GM18861 (cell line): ENCODE results near the gene TMIGD1.

Experiments
- ATAC-seq: cut with Tn5 transposase; IDR thresholded peaks from one replicate; pipeline ENCODE4 v1.9.1; 2021; ENCODE audit not compliant: unreplicated experiment

Gene TMIGD1

DNA sequence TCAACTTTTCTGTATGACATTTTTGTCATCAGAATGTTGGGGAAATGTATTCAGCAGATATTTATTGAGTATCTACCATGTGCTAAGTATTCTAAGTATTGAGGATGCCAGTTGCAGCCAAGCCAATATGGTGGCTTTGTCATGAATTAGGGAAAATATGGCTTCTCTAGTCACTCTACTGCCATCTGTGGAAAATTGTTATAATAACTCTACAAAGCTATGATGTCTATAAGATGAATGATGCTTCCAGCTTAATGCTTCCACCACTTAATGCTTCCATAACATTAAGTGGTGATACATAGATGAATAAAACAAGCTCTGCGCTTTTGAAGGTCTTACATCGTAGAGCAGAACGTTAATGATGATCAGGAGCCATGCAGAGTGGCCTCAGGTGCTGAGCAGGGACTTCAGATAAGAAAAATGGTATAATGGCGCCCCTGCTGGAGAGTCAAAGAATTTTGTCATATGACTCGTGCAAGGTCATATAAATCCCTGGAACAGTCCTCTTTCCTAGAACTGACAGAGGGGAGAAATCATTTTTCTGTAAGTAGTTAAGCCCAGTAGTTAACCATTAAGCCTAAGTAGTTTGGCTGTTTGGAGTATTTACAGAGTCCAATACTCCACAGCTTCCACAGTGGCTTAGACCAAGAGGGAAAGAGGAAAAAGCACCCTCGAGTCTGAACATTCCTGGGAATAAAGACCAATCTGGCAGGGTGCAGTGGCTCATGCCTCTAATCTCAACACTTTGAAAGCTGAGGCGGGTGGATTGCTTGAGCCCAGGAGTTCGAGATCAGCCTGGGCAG, 2.7 kb upstream of the TMIGD1 start:
- ATAC-seq, result no peak

DNA sequence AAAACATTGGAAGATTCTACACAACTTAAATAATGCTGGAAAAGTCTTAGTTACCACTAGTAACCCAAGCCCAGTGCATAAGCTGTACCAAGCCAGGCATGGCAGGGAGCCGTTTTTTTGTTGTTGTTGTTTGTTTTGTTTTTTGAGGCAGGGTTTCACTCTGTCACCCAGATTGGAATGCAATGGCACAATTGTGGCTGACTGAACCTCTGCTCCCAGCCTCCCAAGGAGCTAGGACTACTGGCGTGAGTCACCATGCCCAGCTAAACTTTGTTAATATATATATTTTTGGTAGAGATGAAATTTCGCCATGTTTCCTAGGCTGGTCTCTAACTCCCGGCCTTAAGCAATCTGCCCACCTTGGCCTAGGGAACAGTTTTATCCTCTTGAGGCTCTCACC, 564 bp upstream of the TMIGD1 start:
- ATAC-seq, result no peak

DNA sequence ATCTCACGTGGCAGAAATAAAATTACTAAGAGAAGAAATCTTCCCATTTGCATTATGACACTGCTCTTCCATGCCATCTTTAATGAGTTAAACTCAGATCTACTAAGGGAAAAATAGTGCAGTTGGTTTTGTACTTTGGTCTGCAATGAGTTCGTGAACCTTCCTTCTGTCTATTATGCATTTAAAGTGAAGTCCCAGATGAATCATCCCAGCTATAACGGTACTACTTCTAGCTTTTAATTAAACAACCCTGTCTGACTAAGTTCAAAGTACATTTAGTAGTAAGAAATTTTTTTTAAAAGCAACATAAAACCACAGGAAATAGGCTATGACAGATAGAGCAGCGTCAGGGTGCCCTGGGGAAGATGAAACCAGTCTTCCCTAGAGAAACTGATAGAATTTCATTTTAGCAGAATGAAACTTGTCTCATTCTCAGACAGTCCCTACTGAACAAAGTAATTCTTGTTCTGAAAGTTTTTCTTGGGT, 1.8 kb downstream of the TMIGD1 start:
- peak; percentile 79 for ATAC-seq

DNA sequence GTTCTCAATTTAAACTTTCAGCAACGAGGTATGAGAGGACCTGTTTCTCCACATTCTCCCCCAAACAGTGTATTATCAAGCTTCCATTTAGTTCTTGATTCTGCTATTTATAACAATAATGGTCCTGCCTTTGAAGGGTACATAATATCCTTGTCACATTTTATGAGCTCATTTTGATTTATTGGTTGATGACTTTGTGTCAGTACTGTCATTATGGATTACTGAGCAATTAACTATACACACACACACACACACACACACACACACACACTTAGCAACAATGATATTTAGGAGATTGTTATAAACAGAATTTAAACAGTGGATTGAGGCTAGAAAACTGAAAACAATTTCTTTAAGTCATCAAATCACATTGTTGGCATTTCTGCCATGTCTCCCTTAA, 7.0 kb downstream of the TMIGD1 start:
- no peak for ATAC-seq

DNA sequence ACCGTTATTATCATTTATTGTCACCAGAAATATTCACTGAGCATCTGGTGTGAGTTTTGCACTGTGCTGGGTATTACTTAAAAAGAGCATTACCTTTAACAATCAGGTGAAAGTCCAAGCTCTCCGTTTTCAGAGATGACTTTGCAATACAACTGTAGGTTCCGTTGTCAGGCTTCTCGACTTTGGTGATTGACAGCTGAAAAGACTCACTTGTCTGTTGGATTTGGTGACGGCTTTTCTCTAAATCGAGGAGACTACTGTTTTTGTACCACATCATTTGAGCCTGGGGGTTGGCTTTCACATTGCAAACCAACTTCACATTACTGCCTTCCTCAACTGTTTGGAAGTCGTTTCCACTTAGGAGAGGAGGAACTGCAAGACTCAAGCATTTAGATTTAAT, 9.1 kb downstream of the TMIGD1 start:
- ATAC-seq, result no peak

DNA sequence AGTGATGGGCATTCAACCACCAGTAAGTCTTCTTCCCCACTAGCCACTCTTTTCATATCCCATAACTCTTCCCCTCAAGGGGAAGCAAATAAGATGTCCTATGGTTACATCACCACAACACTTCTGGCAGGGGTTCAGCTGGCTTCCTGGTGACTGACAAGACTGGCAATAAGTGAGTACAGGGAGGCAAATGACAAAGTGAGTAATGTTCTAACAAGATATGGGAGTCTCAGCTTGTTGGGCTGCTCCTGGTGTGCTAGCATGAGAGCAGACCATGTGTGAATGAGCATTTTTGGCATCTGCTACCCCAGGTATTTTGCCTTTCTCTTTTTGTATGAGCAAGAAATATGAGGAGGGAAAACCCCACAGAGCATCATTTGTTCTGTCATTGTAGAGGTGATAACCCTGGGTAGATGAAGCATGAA, 9.9 kb downstream of the TMIGD1 start:
- no peak for ATAC-seq

DNA sequence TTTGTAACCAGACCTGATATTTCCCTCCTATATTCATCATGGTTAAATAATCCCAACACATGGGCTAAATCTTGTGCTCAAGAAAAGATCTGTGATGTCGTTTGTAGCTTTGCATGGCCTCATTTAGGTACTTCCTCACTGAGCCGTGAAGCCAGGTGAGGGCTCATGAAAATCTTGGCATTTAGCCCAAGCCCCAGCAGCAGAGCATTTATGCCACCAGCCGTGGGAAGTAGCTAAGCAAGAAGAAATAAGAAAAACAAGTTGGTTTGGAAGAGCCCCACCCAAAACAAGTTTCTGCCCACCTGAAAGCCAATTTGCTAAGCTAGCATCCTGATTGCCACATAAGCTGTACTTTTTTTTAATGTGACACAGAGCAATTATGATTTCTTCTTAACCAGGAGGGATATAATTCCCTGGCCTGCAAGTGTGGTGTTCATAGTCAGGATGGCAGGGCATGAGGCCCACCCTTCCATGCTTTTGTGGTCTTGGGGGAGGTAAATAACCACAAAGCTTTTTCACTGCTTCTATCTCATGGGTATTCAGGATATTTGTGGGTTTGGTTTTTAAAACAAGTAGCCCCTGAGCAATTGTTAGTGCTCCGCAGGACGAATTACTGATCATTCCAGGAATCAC, 10.5 kb downstream of the TMIGD1 start:
- no peak for ATAC-seq

DNA sequence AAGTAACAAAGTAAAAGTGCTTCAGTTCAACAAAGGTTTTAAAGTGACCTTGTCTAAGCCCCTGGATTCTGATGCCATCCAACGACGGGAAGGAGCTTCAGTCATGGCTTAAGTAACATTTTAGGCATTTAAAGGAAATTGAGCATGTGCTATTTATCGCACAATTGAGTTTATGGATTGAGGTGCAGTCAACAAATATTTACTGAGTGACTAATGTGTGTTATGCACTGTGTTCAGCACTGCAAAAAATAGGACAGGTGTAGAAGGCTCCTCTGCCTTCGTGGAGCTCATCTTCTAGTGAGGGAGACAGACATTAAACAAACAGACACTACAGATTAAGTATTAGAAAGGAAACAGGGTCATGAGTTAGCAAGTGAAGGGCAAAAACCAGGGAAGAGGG, 12.5 kb downstream of the TMIGD1 start:
- ATAC-seq, result no peak

DNA sequence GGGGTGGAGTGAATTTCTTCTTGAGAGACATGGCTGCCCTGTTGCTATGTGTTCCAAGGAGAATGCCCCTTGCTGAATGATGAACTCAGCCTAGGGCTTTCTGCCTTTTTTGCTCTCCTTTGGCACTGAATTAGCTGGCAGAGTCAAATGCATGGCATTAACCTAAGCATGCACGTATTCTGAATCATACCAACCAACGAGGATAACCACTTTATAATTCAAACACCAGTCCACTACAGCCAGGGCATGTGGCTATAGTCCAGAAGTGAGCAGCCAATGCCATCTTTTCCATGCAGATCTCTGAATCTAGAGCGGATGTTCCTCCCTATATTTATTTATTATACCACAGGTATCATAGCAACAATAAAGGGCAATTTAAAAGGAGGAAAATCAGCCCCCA, 15.7 kb downstream of the TMIGD1 start:
- no peak for ATAC-seq

DNA sequence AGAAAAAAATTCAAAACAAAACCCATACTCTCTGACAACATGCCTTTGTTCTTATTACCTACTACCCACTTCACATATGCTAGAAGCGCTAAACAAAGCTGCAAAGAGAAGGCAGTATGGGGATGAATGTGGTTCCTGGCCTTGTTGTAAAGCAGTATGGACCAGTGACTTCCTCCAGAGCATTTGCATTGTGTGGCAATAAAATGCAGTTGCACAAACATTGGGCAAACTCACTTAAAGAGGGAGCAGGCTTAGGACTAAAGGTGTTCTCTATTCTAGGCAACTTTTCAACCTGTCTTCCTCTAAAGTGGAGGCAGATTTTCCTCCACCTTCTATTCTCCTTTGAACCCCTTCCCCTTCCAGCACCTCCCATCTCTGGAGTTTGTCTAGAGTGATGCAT, 17.1 kb downstream of the TMIGD1 start:
- no peak for ATAC-seq

DNA sequence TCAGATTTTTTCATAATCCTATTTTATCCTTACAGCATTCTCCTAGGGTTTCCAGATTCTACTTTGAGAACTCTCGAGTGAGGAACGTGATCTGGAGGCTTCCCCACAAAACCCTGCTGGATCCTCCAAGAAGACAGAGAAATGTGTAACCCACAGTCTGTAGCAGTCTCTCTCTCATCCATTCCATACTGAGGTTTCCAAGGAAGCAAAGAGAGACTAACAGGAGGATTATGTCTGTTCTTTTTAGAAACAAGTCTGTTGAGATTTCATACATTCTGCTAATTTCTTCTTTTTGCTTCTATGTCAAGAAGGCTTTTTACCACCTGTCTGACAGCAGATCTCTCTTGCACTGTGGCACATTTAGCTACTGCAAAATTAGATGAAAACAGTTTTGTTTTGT, 18.8 kb downstream of the TMIGD1 start:
- ATAC-seq, result no peak

DNA sequence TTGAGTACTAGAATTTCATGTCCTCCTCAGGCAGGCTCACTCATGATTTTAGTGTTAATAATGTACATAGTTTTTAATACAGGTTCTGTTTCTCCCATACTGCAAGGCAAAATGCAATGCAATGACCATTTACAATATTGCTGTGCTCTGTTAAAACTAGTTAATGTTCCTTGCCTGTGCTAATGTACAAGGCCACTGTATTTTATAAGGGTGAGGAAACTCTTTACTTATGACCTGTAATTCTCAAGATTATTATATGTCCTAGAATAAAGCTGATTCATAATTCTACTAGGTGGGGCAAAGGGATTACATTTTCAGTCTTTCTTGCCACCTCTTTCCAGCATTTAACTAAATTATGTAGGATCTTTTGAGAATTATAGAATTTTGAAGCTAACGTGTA, 19.4 kb downstream of the TMIGD1 start:
- ATAC-seq, result no peak

DNA sequence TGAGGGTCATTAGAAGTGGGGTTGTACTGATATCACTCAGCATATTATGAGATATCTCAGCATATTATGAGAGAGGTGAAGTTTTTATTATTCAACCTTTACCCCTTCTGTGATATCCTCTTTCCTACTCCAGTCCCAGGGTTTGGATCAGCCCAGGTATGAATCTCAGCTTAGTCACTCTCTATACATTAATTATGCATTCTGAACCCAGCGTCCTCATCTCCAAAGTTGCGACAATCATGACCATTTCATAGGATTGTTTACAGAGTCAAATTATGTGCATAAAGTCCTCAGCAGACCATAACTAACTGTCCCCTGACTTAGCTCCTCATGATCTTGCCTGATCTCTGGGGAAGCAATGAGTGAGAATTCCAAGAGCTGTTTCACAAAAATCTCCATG, 21.6 kb downstream of the TMIGD1 start:
- no peak for ATAC-seq

DNA sequence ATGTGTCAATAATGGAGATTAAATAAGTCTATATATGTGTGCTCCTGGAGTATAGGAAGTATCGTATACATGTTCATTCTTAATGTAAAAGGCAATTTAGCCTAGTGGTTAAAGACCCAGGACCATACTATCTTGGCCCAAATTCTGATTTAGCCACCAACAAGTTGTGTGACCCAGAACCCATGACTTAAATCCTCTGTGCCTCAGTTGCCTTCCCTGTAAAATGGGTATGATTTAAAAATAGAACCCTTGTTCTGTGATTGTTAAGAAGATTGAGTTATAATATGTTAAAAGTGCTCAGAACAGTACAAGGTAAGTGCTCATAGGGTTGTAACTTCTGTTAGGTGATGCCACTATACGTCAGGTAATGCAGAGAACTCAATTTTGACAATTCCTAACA, 23.3 kb downstream of the TMIGD1 start:
- no peak for ATAC-seq

DNA sequence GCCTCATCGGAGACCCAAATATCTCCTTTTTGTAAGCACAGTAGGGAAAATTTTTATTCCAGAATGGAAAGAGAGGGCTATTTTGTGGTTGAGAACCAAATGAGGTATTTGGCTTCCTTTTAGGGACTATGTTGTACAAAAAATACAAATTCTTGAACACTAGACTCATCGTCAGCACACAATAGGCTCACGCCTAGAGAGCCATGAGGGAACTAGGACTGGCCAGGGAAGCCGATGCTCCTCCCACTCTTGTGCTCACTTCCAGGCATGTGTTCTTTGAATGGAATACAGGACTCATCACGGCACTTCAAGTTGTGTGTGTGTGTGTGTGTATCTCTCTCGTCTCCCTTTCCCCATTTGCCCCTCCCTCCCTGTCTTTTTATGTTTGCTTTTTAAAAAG, 24.3 kb downstream of the TMIGD1 start:
- no peak for ATAC-seq

DNA sequence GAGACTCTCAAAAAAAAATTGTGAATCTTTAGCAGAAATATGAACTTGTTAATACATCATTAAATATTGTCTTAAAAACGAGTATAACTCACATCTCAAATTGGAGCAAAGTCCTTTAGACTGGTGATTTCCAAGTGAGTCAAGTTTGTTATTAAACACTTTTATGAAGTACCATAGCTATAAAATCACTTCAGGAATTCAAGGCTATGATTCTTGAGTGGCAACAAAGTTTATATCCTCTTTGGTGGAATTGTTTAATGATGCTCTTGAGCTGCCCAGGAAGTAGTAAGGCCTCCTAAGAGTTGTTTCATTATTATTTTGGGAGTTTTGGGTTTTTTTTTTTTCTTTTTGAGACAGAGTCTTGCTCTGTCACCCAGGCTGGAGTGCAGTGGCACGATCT, 25.5 kb downstream of the TMIGD1 start:
- ATAC-seq, result no peak

DNA sequence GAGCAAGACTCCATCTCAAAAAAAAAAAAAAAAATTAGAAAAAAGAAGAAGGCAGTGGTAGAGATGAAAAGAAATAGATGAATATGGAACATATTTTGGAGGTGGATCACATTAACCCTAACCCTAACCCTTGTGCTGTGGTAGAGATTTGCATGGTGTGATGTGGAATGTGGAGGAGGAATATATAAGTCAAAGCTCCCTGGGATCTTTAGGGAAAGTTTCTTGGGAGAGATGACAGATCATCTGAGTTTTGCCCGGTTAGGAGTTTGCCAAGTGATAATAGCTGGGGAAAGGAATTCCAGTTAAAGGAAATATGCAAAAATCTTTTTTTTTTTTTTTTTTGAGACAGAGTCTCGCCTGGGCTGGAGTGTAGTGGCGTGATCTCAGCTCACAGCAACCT, 29.1 kb downstream of the TMIGD1 start:
- no peak for ATAC-seq

DNA sequence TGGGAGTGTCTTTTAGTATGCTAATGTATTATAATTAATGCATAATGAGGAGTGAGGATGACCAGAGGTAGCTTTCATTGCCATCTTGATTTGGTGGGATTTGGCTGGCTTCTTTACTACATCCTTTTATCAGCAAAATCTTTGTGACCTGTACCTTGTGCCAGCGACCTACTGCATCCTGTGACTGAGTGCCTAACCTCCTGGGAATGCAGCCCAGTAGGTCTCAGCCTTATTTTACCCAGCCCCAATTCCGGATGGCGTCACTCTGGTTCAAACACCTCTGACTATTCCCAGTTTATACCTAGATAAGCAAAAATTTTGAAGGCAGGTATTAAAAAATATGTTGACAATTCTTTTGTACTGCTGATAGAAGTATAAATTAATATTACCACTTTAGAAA, 31.6 kb downstream of the TMIGD1 start:
- no peak for ATAC-seq

DNA sequence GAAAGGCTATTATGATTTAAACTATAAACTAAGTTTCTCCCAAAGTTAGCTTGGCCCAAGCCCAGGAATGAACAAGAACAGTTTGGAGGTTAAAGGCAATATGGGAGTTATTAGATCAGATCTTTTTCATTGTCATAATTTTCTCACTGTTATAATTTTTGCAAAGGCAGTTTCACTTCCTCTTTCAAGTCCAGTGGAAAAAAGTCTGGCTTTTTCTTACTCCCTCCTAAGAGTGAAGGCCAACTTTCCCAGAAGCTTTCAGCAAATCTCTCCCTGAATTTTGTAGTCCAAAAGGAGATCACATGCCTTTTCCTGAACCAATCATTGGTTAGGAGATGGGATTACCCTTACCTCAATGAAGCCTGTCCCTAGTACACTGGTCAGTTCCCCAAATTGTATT, 33.0 kb downstream of the TMIGD1 start:
- no peak for ATAC-seq

DNA sequence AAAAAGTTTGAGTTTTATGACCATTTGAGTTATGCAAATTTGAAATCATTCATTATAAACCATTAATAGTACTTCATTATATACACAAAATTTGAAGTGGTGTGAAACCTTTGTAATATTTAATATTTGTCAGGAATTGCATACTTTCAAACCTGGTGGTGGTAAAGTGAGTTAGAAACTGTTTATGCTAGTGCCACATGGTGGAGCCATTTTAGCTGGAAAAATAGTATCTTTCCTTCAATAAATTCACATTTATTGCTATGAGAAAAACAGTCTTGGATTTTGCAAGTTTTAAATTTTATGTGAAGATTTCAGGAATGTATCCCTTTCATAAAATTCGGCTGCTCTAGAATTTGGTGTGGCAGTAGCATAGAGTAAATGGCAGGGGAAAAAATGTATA, 34.9 kb downstream of the TMIGD1 start:
- no peak for ATAC-seq

DNA sequence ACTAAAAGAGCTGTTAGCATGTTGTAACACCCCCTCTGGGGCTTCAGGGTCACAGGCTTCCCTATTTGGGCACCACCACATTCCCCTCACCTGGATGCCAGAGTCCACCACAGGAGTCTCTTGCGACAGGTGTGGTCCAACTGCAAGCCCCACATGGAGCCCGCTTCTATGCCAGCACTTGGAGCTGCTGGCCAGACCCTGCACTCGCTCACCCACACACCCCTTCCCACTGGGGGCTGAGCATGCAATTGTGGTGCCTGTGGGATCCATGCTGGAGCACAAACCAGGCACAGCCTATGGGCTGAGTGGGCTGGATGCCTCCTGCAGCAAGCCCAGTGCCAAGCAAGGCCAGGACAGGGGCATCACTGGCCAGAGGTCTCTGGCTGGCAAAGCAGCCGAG, 36.1 kb downstream of the TMIGD1 start:
- no peak for ATAC-seq

DNA sequence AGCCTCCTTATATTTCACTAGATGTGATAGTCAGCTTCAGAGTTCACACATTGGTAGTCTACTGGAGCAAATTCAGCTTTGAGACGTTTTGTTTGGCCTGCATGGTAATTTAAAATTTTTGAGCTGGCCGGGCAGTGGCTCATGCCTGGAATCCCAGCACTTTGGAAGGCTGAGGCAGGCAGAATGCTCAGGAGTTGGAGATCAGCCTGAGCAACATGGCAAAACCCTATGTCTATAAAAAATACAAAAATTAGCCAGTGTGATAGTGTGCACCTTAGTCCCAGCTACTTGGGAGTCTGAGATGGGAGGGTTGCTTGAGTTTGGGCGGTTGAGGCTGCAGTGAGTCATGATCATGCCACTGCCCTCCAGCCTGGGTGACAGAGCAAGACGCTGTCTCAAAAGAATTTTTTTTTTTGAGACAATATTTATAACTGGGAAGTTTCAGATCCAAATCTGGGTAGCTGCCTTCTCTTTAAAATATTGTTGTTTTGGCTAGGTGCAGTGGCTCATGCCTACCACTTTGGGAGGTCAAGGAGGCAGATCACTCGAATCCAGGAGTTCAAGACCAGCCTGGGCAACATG, 37.3 kb downstream of the TMIGD1 start:
- ATAC-seq, result no peak
